HG03025 (cell line): Measurements from ENCODE around the gene TRIM63.
A peak's percentile ranks its signal among the peaks of the same experiment; 100 is the strongest.

Source experiments
- ATAC-seq: cut with Tn5 transposase; IDR thresholded peaks from one replicate; pipeline ENCODE4 v1.9.1; 2021; ENCODE audit warnings: mild to moderate bottlenecking, moderate library complexity; ENCODE audit not compliant: unreplicated experiment, low FRiP score

TRIM63 gene

GRCh38 chr1:26035959-26036755 is 31.3 kb downstream of the TRIM63 start:
- ATAC-seq, result peak; percentile 70

GRCh38 chr1:26035203-26035958 is 32.0 kb downstream of the TRIM63 start:
- ATAC-seq, result peak; percentile 75

GRCh38 chr1:26034504-26035202 is 32.8 kb downstream of the TRIM63 start:
- ATAC-seq, result no peak

- no peak for ATAC-seq
These were observed 34.6 kb downstream of the TRIM63 start for GRCh38 chr1:26032656-26033357.

GRCh38 chr1:26031611-26032220 is 35.7 kb downstream of the TRIM63 start:
- ATAC-seq, result no peak

GRCh38 chr1:26031196-26031595 is 36.2 kb downstream of the TRIM63 start:
- no peak for ATAC-seq

GRCh38 chr1:26029864-26030481 is 37.5 kb downstream of the TRIM63 start:
- no peak for ATAC-seq

- no peak for ATAC-seq
These were observed 38.2 kb downstream of the TRIM63 start for GRCh38 chr1:26029054-26029863.

- ATAC-seq, result no peak
These were observed 38.9 kb downstream of the TRIM63 start for GRCh38 chr1:26028490-26028980.

GRCh38 chr1:26027716-26028489 is 39.5 kb downstream of the TRIM63 start:
- ATAC-seq, result no peak

GRCh38 chr1:26025517-26025916 is 41.9 kb downstream of the TRIM63 start:
- ATAC-seq, result no peak

- no peak for ATAC-seq
These were observed 42.4 kb downstream of the TRIM63 start for GRCh38 chr1:26025060-26025459.

- no peak for ATAC-seq
These were observed 43.6 kb downstream of the TRIM63 start for GRCh38 chr1:26023826-26024225.

GRCh38 chr1:26023009-26023408 is 44.4 kb downstream of the TRIM63 start:
- no peak for ATAC-seq

- ATAC-seq, result no peak
These were observed 45.0 kb downstream of the TRIM63 start for GRCh38 chr1:26022404-26022779.

- ATAC-seq, result no peak
These were observed 45.6 kb downstream of the TRIM63 start, which contains the start of gene EXTL1 for GRCh38 chr1:26021647-26022403. EXTL1 (plus strand) TSS chr1:26021775; CDS start chr1:26022647, 872 bp downstream.

- ATAC-seq, result no peak
These were observed 46.3 kb downstream of the TRIM63 start for GRCh38 chr1:26020941-26021646.
